NCI-H128 (cell line): ENCODE results near the gene GLTPD2.
"Not testable (repeated sequence)": the region's sequence is repeated elsewhere in the genome, so short reads cannot be mapped to it uniquely, and the experiment has no call there.

ENCODE experiments used
- DNase-seq: peaks from one replicate; lab custom pipeline; 2025; ENCODE audit not compliant: unreplicated experiment; lab: John Stamatoyannopoulos, UW

GLTPD2 gene

GRCh38 chr17:4807605-4808377 is 19.0 kb downstream of the GLTPD2 start:
- no peak for DNase-seq

- no peak for DNase-seq
These were observed 19.6 kb downstream of the GLTPD2 start for GRCh38 chr17:4808378-4808767.

DNA sequence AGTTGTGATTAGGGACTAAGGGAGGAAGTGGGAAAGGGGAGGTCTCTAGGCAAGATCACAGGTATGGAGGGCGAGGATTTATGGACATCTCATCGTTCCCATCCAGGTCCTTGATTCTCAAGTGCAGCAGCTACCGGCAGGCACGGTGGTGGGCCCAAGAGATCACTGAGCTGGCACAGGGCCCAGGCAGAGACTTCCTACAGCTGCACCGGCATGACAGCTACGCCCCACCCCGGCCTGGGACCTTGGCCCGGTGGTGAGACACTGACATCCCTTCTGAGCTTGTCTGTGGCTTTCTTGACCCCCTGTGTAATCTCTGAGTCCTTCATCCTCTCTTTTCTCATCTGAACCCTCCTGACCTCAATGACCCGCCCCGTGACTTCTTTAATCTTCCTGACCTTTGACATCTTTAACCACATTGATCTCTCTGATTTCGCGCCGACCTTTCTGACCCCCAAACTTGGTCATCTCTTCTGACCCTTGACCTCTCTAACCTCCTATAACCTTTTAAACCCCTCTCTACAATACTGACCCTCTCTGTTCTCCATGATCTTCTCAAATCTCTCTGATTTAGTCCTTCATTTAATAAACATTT is 22.0 kb downstream of the GLTPD2 start:
- no peak for DNase-seq

DNA sequence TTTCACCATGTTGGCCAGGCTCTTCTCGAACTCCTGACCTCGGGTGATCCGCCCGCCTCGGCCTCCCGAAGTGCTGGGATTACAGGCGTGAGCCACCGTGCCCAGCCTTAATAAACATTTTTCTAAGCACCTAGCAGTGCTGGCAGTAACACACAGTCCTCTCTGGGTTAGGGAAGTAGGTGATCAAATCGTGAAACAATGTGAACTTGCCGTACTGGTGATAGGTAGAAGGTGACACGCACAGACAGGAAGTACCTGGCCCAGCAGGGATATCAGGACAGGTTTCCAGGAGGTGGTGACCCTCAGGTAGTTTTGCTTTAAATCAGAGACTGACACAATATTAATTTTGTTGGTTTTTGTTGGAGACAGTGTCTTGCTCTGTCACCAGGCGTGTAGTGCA is 22.7 kb downstream of the GLTPD2 start:
- DNase-seq: no peak

GRCh38 chr17:4812690-4813089 is 23.9 kb downstream of the GLTPD2 start:
- DNase-seq: no peak

GRCh38 chr17:4815043-4815675 is 26.4 kb downstream of the GLTPD2 start:
- no peak for DNase-seq

GRCh38 chr17:4816826-4817225 is 28.1 kb downstream of the GLTPD2 start:
- DNase-seq: no peak

DNA sequence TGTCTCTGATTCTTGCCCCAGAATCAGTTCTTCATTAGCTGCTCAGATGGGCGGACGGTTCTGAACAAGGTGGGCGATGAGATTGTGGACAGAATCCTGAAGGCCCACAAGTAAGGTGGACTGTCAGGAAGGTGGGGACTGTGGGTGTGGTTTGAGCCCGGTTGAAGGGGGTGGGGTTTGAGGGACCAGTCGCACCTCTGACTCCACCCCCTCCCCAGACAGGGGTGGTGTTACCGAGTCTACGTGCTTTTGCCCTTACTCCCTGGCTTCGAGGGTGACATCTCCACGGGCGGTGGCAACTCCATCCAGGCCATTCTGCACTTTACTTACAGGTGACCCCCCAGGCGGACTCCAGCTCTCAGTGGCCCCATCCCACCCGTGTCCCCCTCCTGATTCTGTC is 29.5 kb downstream of the GLTPD2 start:
- no peak for DNase-seq

DNA sequence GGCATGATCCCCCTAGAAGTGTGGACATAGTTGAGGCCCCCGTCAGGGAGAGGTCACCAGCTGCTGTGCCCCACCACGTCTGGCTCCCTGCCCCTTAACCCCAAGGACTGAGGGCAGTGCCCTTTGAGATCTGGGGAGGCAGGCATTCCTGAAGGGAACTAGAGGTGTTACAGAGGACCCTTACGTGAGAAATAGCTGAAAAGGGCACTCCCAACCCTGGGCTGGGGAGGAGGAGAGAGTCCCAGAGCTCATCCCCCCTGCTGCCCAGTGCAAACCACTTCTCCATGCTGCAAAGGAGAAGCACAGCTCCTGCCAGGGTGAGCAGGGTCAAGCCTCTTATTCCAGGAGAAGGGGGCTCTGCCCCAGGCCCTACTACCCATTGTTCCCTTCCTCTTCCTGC is 34.1 kb downstream of the GLTPD2 start:
- DNase-seq: no peak

DNA sequence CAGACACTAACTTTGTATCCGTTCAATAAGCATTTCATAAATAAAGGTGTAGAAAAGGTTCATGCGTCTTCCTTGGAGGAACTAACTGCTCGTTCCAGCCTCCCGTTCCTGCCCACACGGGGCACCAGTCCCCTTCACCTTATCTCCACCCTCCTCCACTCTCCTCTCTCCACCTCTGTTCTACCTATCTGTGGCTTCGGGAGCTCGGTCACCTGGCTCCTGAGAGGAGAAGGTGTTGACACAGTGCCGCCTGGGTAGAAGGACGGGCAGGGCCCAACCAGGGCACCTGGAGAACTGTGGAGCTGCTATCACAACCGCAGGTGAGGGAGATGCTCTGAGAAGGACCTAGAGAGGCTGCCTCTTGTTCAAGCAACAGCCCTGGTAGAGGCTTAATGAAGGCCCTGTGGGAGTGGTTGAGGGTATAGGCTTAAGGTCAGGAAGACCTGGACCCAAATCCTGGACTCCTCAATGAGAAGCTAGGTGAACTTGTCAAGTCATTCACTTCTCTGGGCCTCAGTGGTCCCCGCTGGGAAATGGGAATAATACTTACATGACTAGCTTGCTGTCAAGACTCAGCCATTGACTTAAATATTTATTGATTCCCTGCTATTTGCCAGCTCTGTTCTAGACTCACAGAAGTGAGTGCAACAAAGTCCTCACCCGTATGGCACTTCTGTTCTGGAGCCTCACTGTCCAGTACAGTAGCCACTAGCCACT is 34.8 kb downstream of the GLTPD2 start:
- no peak for DNase-seq

- DNase-seq: no peak
These were observed 38.6 kb downstream of the GLTPD2 start for GRCh38 chr17:4827399-4827798.

DNA sequence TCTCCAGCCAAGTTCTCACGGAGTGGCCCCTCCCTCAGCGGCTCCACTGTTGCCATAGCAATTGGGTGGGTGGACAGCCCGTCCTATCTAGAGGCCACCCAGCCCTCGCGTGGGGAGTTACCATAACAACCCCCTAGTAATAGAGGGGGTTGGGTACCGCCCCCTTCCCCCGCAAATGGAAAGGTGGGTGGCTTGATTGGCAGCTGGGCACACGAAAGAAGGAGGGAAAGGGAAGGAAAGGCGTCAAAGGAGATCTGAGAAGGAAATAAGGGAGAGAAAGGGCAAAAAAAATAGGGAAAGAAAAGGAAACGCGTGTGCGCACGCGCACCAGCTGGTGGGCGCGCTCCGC is 44.0 kb downstream of the GLTPD2 start:
- DNase-seq: not testable (repeated sequence)

GRCh38 chr17:4833178-4833940 is 44.6 kb downstream of the GLTPD2 start, which contains the start of gene MINK1:
TSS of gene MINK1 (plus strand) at chr17:4833340. CDS start at chr17:4833584, 244 bp downstream.
- peak; percentile 79 for DNase-seq

DNA sequence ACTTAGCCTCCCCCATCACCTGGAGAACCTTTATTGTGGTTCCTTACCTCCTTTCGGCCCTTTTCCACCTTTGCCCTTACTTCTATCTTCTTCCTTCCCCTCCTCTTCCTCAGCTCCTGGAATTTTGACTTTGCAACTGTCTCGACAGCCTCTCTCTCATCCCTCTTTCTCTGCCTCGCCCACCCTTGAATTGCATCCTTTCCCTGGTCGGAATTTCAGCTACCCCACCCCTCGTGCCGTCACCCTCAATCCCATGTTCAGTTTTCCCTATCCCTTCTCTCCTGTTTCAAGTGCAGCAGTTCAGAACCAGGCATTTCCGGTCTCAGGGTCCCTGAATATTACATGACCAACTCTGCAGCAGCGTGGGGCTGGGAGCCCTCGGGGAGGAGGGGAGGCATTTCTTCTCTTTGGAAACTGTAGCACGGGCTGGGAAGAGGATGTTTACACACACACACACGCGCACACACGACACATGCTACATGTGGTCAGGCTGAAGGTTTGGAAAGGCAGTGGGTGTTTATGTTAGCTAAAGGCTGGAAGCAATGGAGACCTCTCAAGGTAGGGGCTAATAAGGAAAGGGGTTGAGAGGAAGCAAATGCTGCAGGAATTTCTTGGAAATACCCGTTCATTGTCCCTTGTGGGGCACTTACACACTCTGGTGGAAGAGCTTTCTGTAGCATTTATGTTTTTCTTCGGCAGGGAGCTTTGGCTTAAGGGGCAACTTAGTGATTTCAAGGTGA is 45.3 kb downstream of the GLTPD2 start:
- DNase-seq: no peak

DNA sequence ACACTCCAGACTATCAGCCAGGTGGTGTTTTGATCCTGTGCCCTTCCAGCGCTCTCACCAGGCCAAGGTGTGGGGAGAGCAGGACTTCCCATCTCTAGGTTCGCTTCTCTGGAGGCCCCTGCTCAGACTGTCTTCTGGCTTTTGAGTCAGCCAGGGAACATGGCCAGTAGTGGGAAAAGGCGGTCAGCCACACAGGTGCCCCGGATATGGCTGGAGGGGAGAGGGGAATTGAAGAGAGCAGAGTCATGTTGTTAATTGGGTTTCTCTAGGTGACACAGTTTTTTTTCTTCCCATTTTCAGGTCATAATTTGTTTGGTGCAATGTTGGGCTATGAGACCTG is 45.9 kb downstream of the GLTPD2 start:
- no peak for DNase-seq

DNA sequence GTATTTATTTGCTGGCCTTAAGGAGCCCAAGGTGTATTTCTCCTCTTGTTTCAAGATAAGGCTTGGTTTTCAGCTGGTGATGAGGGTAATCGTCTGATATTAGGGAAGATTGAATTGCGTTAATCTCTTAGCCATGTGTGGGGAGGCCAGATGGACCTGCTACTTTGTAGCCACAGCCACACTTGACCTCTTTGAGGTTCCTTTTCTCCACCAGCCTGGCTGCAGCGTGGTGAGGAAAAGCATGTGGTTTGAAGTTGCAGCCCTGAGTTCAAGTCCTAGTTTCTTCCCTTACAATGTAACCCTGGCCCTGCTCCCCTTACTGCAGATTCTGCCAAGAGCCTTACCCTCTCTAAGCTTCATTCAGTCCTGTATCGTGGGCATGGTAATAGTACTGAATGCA is 47.5 kb downstream of the GLTPD2 start:
- DNase-seq: no peak

GRCh38 chr17:4837471-4838308 is 48.9 kb downstream of the GLTPD2 start:
- DNase-seq: no peak

GRCh38 chr17:4838309-4838785 is 49.6 kb downstream of the GLTPD2 start:
- DNase-seq: no peak

- no peak for DNase-seq
These were observed 50.5 kb downstream of the GLTPD2 start for GRCh38 chr17:4839221-4839620.
